GM21526 (cell line): ENCODE data around the gene GUCY1A2.

ENCODE experiments used
- ATAC-seq: cut with Tn5 transposase; IDR thresholded peaks from one replicate; pipeline ENCODE4 v1.9.1; 2021; ENCODE audit warnings: moderate library complexity; ENCODE audit not compliant: unreplicated experiment, low FRiP score

GUCY1A2 gene

DNA sequence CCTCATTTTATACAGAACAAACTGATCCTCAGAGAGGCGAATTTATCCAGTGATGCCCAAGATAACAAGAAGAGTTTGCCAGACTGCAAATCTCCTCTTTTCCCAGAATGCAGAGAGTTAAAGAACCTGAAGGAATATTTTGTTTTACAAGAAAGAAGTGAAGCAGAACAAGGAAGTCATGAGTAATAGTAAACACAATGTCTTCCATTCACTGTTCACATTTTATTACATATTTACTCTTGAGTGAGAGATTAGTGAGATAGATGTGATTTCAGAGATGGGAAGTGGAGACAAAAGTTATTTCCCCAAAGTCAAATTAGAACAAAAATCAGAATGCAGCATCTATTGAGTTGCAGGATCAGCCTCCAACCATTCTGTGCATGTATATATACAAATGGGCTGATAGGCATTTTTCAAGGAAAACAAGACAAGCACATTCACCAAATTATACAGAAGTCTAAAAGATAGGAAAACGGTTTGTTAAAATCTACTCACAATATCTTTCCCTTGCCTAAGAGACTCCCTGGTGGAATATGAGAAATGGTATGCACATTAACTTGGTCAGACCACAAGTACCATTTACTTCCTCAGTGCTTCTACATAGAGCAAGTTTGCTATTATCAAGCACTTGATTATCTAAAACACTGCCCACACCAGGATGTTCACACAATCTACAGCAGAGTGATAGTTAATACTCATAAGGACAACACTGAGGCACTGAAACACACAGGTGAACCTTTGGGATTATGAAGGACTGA lies 12.0 kb downstream of the GUCY1A2 start:
- ATAC-seq: no peak

DNA sequence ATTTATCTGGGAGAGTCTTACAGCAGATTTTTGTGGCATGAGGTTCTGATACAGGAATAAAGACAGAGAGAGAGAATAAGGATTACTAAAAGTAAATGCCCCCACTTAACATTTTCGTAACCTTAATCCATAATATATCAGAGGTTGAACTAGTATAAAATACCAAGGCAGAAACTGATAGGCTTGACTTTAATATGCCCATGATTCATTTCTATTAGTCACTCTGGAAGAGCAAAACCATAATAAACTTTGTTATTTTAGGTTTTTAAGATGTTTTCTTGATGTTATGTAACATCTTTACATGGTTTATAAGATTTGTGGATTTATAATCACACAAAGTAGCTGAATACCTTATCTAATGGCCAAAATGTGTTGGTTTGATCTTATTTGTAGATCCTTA lies 19.1 kb downstream of the GUCY1A2 start:
- no peak for ATAC-seq

GRCh38 chr11:106998916-106999188 lies 19.4 kb downstream of the GUCY1A2 start:
- no peak for ATAC-seq

DNA sequence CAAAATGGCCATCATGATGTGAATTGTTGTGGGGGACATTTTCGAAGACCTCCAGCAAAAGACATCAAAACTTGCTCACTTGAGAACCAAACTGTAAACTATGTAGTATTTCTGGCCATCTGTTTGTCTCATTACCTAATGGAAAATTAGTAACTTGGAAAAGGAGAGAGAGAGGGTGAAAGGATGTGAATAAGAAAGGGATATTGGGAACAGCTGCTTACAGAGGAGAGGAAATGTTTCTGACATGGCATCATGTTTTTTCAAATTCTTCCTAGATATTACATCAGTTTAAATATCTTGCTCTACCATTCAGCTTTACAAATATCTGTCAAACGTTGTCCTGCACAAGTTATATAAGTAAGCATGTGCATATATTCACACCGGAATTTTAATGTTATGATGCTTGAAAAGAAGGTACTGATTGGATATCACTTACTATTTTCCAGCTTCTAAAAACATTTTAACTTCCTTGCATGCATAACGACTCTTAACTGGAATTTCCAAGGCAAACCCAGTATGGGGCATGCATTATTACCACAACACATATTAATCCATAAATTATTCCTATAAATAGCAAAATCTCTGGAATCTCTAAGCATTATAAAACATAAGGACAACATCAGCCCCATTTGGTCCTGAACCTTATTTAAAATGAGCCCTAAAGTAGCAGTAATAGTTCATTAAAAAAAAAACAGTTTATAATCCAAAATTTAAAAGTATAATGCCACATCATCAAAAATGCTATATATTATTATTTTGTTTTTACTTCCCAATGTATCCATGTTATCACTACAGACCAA lies 20.0 kb downstream of the GUCY1A2 start:
- ATAC-seq: no peak

GRCh38 chr11:106997227-106997626 lies 21.0 kb downstream of the GUCY1A2 start:
- ATAC-seq: no peak

- no peak for ATAC-seq
These were observed 21.6 kb downstream of the GUCY1A2 start for GRCh38 chr11:106996691-106997090.

GRCh38 chr11:106990331-106990730 lies 27.9 kb downstream of the GUCY1A2 start:
- ATAC-seq: no peak

DNA sequence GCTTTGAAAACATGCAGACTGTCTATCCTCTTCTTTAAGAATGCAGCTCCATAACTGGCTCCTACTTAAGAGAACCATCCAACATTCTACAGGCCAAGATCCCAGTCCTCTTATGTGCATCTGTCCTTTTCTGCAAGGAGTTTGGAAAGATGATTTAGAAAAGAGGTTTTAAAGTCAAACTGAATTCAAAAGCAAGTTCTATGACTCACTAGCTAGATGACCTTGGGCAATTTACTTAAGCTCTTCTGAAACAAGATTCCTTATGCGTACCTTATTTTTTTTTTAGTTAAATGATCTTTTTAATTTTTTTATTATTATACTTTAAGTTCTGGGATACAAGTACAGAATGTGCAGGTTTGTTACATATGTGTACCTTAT lies 29.2 kb downstream of the GUCY1A2 start:
- ATAC-seq: no peak

- ATAC-seq: no peak
These were observed 29.9 kb downstream of the GUCY1A2 start for GRCh38 chr11:106988151-106989077.

DNA sequence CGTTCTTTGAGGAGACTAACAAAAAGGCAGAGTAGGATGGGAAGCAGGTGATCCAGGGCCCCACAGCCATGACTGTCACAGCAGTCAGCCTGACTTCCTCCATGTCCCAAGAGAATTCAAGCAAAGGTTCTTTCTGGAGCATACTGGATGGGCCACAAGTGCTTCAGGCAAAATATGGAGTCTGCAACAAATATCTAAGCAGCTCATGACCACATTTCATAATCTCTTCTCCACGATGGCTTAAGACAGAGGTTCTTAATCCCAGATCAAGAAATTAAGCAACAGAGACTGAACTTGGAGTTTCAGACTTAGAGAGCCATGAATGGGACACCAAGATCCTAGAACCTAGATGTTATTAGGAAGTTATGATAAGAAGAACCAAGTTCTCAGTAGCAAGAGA lies 31.6 kb downstream of the GUCY1A2 start:
- no peak for ATAC-seq

GRCh38 chr11:106986261-106986660 lies 32.0 kb downstream of the GUCY1A2 start:
- ATAC-seq: no peak

DNA sequence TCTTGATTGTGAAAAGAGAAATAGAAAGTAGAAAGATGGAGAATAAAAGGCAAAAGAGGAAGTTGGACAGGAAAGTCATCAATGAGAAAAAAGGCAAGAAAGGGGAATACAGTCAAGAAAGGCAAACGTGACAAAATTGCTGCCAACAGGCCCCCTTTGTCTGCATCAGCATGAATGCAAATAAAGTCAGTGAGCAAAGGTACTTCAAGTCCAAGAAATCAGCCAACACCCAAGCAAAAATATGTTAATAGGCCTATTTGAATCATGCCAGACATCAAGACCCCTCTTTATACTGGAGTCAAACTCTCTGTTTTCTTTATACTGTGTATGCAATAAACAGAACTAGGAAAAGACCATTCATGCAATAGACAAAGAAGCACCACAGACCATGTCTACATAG lies 34.3 kb downstream of the GUCY1A2 start:
- no peak for ATAC-seq

DNA sequence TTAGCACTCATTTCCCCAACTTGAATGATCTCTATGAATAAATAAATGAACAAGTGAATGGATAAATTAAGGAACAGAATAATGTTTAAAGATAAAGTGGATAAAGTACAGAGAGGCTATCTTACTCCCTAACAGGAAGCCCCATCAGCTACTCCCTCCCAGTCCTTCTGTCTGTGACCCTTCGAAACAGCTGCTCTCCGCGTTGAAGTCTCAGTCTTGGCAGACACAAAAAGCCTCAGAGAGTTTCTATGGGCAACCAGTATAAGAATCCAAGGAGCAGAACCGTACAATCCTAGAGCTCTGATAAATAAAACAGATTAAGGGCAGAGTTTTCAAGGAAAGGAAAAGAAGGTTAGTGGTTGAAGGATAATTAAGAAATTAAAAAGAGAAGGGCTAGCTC lies 35.0 kb downstream of the GUCY1A2 start:
- no peak for ATAC-seq

DNA sequence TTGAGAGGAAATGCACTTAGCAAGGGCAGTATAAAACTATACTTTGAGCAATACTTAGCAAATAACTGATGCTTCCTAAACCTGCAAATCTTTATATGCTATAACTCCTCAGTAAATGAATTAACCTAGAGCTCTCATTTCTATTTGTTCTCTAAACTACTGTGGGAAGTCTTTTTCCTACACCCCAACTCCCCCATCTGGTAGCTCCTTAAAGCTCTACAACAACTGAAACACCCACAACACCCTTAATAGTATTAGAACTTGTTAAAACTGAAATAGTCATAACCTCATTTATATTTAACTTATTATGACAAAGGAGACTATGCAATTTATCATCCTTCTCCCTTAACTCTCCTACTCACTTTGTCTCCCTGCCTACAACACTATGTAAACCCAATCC lies 43.4 kb downstream of the GUCY1A2 start:
- no peak for ATAC-seq

- ATAC-seq: no peak
These were observed 46.4 kb downstream of the GUCY1A2 start for GRCh38 chr11:106971864-106972263.

GRCh38 chr11:106969644-106970355 lies 48.5 kb downstream of the GUCY1A2 start:
- no peak for ATAC-seq

GRCh38 chr11:106962995-106963394 lies 55.3 kb downstream of the GUCY1A2 start:
- no peak for ATAC-seq

GRCh38 chr11:106961518-106961917 lies 56.8 kb downstream of the GUCY1A2 start:
- ATAC-seq: no peak

- no peak for ATAC-seq
These were observed 57.2 kb downstream of the GUCY1A2 start for GRCh38 chr11:106961048-106961447.

DNA sequence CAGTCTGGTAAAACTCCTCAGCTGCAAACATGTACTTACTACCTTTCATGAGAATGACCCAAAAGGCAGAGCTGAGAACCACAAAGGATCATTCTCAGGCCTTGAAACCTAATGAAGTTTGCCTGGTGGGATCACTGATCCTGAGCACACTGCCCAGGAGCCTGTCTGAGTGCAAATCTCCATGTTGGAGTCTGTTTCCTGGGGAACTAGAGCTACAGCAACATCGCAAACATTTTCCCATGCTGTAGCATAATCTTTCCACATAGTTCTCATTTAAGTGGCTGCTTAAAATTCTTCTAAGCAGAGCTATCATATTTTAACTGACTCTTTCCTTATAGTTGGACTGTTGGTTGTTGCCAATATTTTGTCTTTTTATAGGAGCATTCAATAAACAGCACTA lies 58.5 kb downstream of the GUCY1A2 start:
- ATAC-seq: no peak

DNA sequence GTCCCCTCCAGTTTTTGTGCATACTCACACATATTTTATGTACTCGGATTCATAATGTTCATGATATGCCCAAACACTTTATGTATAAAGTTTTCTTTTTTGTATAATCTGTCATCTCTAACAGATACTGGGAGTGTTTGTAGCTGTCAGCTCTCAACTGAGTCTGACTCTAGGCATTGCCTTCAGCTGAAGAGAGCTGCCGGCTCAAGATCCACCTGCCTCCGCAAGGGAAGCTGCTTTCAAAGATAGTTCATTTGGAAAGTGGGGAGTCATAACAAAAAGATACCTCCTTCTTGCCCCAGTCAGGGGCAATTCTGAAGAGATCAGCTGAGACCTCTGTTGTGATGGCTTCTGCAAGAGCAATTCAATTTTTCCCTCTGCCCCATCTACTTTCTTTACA lies 58.9 kb downstream of the GUCY1A2 start:
- ATAC-seq: no peak
